Spinal cord (tissue), 10 donors: ENCODE measurements around the gene LPAR1. TPM values are rescaled to one million over a fixed set of nuclear protein-coding genes. Genes with fewer than 3 reads are reported as not detected.

ENCODE experiments used
- DNase-seq, 6 donors: peaks; one replicate each; pipeline versions ENCODE4 v3.0.0 to v3.0.0-alpha.2; 2013 to 2015; ENCODE audit warnings: low spot score in 6 of 6, low read depth in 4 of 6
- H3K27ac ChIP-seq: one replicate; pipeline ENCODE4 v1.5.1; 2013; ENCODE audit warnings: low read depth, low read length, control low read depth
- H3K27me3 ChIP-seq: one replicate; pipeline ENCODE4 v1.6.1; 2013; ENCODE audit warnings: low read length; ENCODE audit not compliant: control insufficient read depth, insufficient read depth
- H3K36me3 ChIP-seq: one replicate; pipeline ENCODE4 v1.6.1; 2013; ENCODE audit warnings: low read length; ENCODE audit not compliant: control insufficient read depth, insufficient read depth
- H3K4me1 ChIP-seq: one replicate; pipeline ENCODE4 v1.6.1; 2013; ENCODE audit warnings: low read length; ENCODE audit not compliant: control insufficient read depth, insufficient read depth
- H3K4me3 ChIP-seq: one replicate; pipeline ENCODE4 v1.5.1; 2013; ENCODE audit warnings: low read depth, low read length, control low read depth
- H3K9me3 ChIP-seq: one replicate; pipeline ENCODE4 v1.6.1; 2013; ENCODE audit warnings: low read length; ENCODE audit not compliant: control insufficient read depth, insufficient read depth
- WGBS: methylation state at CpG from one replicate; pipeline ENCODE4 v1.1.5; 2013; ENCODE audit warnings: missing lambda C conversion rate; ENCODE audit not compliant: insufficient coverage; 5-methylcytosine and 5-hydroxymethylcytosine counted together
- polyA plus RNA-seq, 2 donors: library from polyadenylated mRNA; unstranded; fragments of 120-200 nt; gene quantifications; one replicate each; pipeline ENCODE4 v1.2.1, GENCODE V29; 2013; ENCODE audit not compliant: insufficient read length in 2 of 2
- total RNA-seq, 2 donors: library from RNA; depleted of rRNA in 1 of 2; stranded (reverse); fragments of 120-200 nt in 1 of 2; fragments of >200 nt in 1 of 2; gene quantifications; one replicate each; pipeline versions ENCODE4 v1.2.3 to v1.2.4, GENCODE V29; 2013 to 2014
- donor health status: healthy.

Gene LPAR1
- total and polyA plus RNA-seq, 4 donors, result 92.7 to 177 (median 148) TPM

DNA sequence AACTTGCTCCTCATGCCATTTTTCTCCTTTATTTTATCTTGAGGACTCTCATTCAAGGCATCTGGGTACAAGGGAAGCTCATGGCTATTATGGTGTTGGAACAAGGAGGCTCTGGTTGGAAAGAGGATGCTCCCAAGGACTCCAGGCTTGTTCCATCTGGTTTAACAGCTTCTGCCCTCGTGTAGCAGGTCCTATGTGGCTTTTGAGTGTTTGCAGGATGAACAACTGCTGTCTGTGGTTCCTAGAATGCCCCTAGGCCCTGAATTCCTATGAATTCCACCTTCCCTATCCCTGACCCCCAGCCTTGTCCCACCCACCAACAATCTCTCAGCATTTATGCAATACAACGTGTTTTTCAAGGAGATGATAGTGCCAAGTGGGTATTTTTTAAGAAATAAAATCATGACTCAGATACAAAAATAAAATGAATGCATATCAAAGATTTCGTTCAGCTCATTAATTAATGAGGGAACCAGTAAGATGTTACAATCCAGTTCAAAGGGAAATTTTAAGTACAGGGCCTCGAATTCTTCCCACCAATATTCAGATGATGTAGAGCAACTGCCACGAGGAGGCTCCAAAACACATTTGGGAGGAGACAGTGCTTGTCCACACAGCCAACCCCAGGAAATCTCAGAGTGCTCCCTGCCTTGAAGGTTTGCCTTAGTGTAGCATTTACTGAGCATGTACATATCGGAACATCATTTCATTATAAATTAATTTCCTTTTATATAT is 187.7 kb downstream of the LPAR1 start:
- WGBS, result 75% methylated on average over 2 of the region's 6 CpGs
- Histone ChIP-seq H3K4me1 (no peaks in the 10 kb centered on the region), H3K27me3 (no peaks in the 10 kb centered on the region), H3K4me3 (no peak overlapping the region), H3K36me3 (no peaks in the 10 kb centered on the region), H3K27ac (no peak overlapping the region), H3K9me3 (peaks cover 3% of the 10 kb centered on the region)
- no peak for DNase-seq

DNA sequence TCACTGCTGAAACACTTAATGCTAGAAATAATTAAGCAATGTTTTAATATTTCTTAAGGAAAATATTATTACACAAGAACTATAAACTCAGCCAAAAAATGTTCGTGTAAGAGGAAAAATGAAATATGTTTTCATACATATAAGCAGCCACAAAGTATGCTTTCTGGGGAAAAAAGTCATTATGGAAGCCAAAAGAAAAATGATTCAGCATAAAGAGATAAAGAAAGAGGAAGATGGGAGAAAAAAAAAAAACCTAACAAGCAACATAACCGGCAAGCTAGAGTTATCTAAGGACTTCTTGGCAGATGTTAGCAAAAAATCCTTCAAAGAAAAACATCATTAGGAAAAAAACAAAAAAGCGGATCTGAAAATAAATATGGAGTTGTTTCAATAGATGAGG is 190.6 kb downstream of the LPAR1 start:
- WGBS, result no CpG with 5 or more reads among the region's 3 CpGs
- Histone ChIP-seq H3K36me3 (no peaks in the 10 kb centered on the region), H3K4me1 (no peaks in the 10 kb centered on the region), H3K27me3 (no peaks in the 10 kb centered on the region), H3K9me3 (no peaks in the 10 kb centered on the region), H3K4me3 (no peak overlapping the region), H3K27ac (no peak overlapping the region)
- DNase-seq, result peak in 1 of 6 donors; percentile 9

DNA sequence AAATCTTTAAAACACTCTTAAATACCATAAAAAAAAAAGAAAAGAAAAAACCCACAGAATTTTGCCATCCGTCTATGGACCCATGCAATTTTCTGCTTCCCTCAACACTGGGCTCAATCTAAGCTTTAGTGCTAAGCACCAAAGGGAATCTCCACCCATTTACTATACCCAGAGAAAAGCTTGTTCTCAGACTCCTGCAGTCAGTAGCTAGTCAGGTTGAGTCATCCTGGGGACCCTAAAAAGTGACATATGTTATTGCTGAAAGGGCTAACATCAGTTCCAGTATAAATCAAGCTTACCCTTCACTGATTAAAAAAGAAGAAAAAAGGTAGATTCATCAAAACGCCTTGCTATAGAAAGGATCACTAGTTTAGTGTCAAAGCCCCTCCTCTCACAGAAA is 192.1 kb downstream of the LPAR1 start:
- Histone ChIP-seq H3K9me3 (no peaks in the 10 kb centered on the region), H3K36me3 (no peaks in the 10 kb centered on the region), H3K27ac (no peak overlapping the region), H3K4me3 (no peak overlapping the region), H3K4me1 (no peaks in the 10 kb centered on the region), H3K27me3 (no peaks in the 10 kb centered on the region)
- no peak for DNase-seq
- no CpG with 5 or more reads among the region's 2 CpGs for WGBS

DNA sequence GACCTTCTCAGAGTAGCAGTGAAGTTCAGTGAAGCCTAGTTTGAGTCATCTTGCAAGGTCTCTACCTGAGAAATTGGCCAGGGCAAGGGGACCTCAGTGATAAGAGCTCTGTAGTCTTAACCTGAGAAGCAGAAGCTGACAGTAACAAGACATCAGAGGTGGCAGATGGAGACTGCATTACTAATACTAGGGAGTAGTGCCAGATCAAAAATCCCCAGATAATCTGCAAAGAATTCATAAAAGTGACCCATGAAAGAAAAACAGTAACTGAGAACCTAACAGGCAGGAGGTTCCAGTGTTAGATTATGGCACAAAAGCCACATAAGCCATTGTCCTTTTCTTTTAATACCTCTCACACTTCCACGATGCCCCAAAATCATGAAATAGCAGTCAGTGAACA is 194.1 kb downstream of the LPAR1 start:
- H3K27me3 ChIP-seq, result no peaks in the 10 kb centered on the region
- H3K4me1 ChIP-seq, result no peaks in the 10 kb centered on the region
- DNase-seq, result no peak
- H3K9me3 ChIP-seq, result no peaks in the 10 kb centered on the region
- no peak overlapping the region for H3K27ac ChIP-seq
- no peak overlapping the region for H3K4me3 ChIP-seq
- WGBS, result no CpG with 5 or more reads among the region's 1 CpG
- H3K36me3 ChIP-seq, result no peaks in the 10 kb centered on the region

DNA sequence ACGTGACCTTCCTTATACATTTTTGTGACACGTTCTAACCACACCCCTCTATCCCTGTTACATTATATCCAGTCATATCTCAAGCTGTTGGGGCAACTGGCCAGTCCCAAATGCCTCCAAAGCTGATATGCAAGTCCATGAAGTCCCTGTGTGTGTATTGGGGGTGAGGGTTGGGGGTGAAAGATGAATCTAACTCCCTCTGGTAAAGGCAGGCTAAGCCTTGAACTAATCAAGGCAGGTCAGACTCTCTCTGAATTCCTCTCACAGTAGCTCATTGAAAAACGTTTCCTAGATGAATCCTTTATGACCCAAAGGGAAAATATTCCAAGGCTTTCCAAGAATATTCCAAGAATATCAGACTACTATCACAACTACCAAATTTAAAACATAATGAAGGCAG is 195.3 kb downstream of the LPAR1 start:
- no peaks in the 10 kb centered on the region for H3K4me1 ChIP-seq
- H3K36me3 ChIP-seq, result no peaks in the 10 kb centered on the region
- no peak overlapping the region for H3K4me3 ChIP-seq
- no peaks in the 10 kb centered on the region for H3K9me3 ChIP-seq
- H3K27me3 ChIP-seq, result no peaks in the 10 kb centered on the region
- H3K27ac ChIP-seq, result no peak overlapping the region
- no peak for DNase-seq
- 80% methylated on average over 1 of the region's 3 CpGs for WGBS

DNA sequence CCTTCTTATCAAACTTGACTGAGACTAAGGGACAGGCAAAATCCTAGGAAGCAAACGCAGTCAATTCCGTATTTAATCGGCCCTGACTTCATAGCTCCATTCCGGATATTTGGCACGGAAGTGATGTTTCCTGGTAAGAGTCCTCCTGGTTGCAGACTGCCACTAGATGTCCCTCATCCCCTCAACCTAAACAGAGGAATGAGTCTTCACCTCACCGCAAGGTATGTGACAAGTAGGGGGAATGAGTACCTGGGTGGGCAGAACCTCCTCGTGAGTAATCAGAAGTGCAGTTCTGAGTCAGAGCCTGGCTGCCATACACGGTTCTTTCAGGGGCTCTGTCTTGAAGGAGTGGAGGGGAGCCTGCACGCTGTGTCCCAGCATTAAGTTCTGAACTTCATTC is 196.1 kb downstream of the LPAR1 start:
- WGBS, result 87% methylated on average over 5 of the region's 9 CpGs
- DNase-seq, result no peak
- Histone ChIP-seq H3K9me3 (no peaks in the 10 kb centered on the region), H3K27ac (no peak overlapping the region), H3K36me3 (no peaks in the 10 kb centered on the region), H3K27me3 (no peaks in the 10 kb centered on the region), H3K4me1 (no peaks in the 10 kb centered on the region), H3K4me3 (no peak overlapping the region)

DNA sequence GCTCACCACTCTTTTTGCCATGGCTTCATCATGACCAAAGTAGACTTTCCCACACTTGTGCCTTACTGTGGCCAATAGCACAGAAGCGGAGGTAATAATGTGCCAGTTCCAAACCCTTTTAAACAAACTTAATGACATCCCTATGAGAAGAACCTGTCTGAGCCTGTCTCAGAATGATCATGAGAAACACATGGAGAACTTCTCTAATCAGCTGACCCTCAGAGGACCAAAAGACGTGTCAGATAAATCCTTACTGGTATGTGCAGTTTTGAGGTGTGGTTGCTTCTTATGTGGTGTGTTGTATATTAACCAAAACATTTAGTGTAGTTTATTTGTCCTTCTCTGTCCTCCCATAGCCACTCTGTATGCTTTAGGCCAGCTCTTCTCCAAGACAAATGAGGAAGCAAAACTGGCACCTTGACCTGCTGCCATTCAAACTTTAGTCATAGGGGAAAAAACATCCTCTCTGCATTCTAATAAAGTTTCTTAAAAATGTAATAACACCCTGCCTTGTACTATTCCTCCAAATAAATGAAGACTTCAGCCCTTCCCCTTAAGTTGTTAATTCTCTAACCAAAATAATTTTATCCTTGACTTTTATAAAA is 200.8 kb downstream of the LPAR1 start:
- Histone ChIP-seq H3K27ac (no peak overlapping the region), H3K9me3 (no peaks in the 10 kb centered on the region), H3K4me3 (no peak overlapping the region), H3K36me3 (no peaks in the 10 kb centered on the region), H3K27me3 (no peaks in the 10 kb centered on the region), H3K4me1 (no peaks in the 10 kb centered on the region)
- WGBS, result 100% methylated on average over 1 of the region's 2 CpGs
- no peak for DNase-seq

DNA sequence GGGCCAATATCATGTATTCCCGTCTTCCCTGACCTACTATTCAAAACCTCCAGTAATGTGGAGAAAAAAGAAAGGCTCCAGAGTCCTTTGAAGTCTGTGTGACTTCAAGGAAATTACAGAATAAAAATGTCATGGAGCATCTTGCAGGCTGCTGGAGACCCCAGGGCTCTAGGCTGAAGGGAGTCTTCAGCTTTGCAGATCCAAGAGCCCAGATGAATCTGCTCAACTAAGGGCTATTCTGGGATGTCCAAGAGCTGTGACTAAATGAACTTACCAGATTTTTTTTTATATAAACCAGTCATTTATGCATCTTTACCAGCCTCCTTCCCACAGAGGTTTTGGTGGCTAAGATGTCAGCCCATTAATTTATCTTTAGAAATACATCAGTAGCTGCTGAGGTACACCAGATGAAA is 202.4 kb downstream of the LPAR1 start:
- DNase-seq, result no peak
- Histone ChIP-seq H3K4me1 (no peaks in the 10 kb centered on the region), H3K9me3 (no peaks in the 10 kb centered on the region), H3K27ac (no peak overlapping the region), H3K4me3 (no peak overlapping the region), H3K27me3 (no peaks in the 10 kb centered on the region), H3K36me3 (no peaks in the 10 kb centered on the region)
- no CpG with 5 or more reads among the region's 1 CpG for WGBS

DNA sequence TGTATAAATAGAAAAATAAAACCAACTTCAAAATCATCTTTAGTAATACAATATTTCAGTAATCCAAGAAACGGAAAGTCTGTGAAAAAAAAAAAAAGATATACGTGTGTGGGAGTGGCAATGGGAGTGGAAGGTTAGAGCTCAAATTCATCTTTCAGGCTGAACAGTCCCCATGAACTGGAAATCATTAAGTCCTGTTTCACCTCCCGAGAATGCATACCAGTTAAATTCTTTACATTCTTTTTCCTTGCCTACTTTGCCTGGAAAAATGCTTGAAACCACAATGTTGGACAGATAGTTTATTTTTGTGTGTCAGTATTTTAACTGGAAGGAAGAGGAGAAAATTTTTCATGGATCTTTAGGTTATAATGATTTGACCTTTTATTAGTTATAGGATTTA is 202.9 kb downstream of the LPAR1 start:
- no peak overlapping the region for H3K27ac ChIP-seq
- H3K9me3 ChIP-seq, result no peaks in the 10 kb centered on the region
- H3K27me3 ChIP-seq, result no peaks in the 10 kb centered on the region
- H3K36me3 ChIP-seq, result no peaks in the 10 kb centered on the region
- no peak overlapping the region for H3K4me3 ChIP-seq
- no peak for DNase-seq
- no CpG with 5 or more reads among the region's 3 CpGs for WGBS
- H3K4me1 ChIP-seq, result no peaks in the 10 kb centered on the region

DNA sequence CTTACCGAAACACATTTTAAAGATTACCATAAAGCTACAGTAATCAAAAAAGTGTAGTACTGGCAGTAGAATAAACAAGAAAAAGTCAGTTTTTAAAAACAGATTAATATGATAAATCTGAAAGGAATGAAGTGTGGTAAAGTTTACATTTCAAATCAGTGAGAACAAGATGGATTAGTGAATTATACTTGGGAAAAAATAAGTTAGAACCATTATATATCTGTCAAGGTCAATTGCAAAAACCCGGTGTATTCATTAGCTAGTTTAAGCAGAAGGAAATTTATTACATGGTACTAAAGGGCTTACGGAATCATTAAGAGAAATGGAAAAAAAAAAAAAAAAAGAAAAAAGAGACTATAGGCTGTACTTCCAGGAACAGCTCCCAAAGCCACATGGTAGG is 205.3 kb downstream of the LPAR1 start:
- Histone ChIP-seq H3K36me3 (no peaks in the 10 kb centered on the region), H3K9me3 (no peaks in the 10 kb centered on the region), H3K4me1 (no peaks in the 10 kb centered on the region), H3K27ac (no peak overlapping the region), H3K27me3 (no peaks in the 10 kb centered on the region), H3K4me3 (no peak overlapping the region)
- WGBS, result no CpG with 5 or more reads among the region's 3 CpGs
- no peak for DNase-seq
